GM12865 (cell line): Measurements from ENCODE around the gene MRC1.

Experiments used
- DNase-seq: peaks from one replicate; pipeline ENCODE4 v3.0.0; 2010; ENCODE audit warnings: low read depth
- H3K4me3 ChIP-seq: 2 replicates; pipeline ENCODE4 v1.5.1; 2011; ENCODE audit warnings: mild to moderate bottlenecking, low read depth, low read length, control low read depth
- TF ChIP-seq, protein P1 (sequence below): IDR thresholded peaks from 2 replicates; pipeline ENCODE4 v1.5.1; 2011; ENCODE audit warnings: low read length, control low read depth, low read depth, inconsistent platforms; ENCODE audit not compliant: insufficient read depth; ENCODE audit errors: missing control alignments

Gene MRC1

DNA sequence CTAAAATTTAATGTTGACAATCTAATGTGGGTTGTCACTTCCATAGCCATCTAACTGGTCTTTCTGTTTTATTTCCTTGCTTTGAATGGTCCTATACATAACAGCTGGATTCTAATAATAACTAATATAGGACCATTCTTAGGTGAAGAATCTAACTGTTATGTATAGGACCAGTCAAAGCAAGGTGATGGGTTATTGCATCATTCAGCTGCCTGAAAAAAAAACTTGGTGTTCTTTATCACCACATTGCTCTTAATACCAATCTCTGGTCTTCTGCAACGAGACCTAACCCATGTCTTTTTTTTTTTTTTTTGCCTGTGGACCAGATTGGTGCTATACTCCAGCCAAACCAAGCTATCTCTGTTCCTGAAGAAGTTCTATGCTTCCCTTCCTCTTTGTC is 96.9 kb downstream of the MRC1 start:
- no peak for DNase-seq
- no peak overlapping the region for H3K4me3 ChIP-seq
- TF ChIP-seq, protein P1, sequence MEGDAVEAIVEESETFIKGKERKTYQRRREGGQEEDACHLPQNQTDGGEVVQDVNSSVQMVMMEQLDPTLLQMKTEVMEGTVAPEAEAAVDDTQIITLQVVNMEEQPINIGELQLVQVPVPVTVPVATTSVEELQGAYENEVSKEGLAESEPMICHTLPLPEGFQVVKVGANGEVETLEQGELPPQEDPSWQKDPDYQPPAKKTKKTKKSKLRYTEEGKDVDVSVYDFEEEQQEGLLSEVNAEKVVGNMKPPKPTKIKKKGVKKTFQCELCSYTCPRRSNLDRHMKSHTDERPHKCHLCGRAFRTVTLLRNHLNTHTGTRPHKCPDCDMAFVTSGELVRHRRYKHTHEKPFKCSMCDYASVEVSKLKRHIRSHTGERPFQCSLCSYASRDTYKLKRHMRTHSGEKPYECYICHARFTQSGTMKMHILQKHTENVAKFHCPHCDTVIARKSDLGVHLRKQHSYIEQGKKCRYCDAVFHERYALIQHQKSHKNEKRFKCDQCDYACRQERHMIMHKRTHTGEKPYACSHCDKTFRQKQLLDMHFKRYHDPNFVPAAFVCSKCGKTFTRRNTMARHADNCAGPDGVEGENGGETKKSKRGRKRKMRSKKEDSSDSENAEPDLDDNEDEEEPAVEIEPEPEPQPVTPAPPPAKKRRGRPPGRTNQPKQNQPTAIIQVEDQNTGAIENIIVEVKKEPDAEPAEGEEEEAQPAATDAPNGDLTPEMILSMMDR: no peak

DNA sequence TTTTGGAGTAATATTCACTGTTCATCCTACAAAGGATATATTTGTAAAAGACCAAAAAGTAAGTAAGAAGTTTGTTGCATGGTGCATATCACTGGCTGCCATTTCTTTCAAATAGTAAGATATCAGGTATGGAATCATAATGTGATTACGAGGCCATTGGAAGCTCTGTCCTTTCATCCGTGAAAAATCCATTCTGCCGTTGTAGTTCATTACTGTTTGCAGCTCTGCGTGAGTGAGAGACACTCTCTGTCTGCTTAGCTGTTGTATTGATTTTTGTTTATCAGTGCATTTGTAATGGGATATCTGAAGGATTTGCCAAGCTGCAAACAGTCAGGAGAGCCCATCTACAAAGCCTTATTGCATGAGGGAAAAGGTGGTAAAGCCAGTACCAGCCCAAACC is 98.5 kb downstream of the MRC1 start:
- DNase-seq: no peak
- H3K4me3 ChIP-seq: no peak overlapping the region
- TF ChIP-seq, protein P1: no peak

DNA sequence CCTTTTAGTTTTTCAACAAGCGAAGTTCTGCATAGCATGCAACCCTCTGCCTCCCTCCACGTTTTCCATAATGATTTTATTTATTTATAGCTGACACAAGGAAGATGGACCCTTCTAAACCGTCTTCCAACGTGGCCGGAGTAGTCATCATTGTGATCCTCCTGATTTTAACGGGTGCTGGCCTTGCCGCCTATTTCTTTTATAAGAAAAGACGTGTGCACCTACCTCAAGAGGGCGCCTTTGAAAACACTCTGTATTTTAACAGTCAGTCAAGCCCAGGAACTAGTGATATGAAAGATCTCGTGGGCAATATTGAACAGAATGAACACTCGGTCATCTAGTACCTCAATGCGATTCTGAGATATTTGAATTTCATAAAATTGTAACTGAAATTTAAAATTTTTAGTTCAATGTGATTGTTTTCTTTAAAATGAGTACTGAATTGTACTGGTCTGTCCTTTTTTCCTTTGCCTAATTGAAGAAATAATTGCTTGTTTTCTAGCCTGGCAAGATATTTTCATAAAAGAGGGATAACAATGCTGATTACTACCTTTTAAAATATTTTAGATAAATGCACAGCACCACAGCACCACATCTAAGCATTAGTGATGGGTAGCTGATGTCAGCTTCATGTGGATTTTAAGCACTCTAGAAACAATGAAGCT is 101.1 kb downstream of the MRC1 start:
- TF ChIP-seq, protein P1: peak; percentile 53
- DNase-seq: peak; percentile 59
- no peak overlapping the region for H3K4me3 ChIP-seq

DNA sequence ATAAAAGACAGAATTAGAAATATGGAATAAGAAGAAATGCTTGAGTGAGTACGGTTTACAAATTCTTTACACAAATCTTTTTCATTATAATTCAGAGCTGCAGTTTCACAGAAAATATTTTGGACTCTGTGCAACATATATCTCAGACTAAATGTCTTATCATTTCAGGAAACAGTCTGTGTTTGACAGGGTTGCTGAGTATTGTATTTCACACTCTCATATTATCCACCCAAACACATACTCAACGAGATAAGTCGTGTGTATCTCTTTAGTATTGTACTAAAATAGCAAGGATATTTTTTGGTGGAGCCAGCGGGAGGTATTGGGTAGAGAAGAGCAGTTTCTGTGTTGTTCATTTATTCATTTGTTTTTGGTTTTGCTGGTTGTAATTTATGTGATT is 103.6 kb downstream of the MRC1 start:
- TF ChIP-seq, protein P1: no peak
- H3K4me3 ChIP-seq: no peak overlapping the region
- DNase-seq: no peak

DNA sequence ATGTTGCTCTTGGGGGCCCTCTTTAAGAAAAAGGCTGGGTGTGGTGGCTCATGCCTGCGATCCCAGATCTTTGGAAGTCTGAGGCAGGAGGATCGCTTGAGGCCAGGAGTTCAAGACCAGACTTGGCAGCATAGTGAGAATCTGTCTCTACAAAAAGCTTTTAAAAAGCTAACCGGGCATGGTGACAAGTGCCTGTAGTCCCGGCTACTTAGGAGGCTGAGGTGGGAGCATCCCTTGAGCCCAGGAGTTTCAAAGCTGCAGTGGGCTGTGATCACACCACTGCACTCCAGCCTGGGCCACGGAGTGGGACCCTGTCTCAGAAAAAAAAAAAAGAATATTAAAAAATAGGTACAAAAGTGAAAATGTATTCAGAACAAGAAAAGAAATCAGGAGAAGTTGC is 104.5 kb downstream of the MRC1 start:
- H3K4me3 ChIP-seq: no peak overlapping the region
- TF ChIP-seq, protein P1: no peak
- no peak for DNase-seq

DNA sequence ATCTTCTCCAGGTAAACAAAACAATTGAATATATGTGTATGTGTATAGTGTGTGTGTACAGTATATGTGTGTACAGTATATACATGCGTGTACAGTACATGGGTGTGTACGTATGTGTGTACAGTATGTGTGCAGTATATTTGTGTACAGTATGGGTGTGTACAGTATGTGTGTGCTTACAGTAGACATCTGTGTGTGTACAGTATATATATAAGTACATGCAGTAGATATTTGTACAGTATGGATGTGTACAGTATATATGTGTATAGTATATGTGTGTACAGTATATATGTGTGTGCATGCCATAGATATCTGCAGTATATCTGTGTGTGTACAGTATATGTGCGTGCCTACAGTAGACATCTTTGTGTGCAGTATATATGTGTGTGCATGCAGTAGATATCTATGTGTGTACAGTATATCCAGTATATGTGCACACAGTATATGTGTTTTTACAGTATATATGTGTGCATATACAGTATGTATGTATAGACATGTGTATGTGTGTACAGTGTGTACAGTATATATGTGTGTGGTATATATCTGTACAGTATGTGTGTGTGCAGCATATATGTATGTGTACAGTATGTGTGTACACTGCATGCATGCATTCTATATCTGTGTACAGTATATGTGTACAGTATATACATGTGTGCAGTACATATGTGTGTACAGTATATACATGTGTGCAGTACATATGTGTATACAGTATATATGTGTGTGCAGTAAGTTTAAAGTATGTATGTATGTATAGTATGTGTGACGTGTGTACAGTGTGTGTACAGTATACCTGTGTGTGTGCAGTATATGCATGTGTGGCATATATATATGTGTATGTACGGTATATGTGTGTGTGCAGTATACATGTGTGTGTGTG is 105.3 kb downstream of the MRC1 start:
- no peak for DNase-seq
- TF ChIP-seq, protein P1: no peak
- H3K4me3 ChIP-seq: no peak overlapping the region

DNA sequence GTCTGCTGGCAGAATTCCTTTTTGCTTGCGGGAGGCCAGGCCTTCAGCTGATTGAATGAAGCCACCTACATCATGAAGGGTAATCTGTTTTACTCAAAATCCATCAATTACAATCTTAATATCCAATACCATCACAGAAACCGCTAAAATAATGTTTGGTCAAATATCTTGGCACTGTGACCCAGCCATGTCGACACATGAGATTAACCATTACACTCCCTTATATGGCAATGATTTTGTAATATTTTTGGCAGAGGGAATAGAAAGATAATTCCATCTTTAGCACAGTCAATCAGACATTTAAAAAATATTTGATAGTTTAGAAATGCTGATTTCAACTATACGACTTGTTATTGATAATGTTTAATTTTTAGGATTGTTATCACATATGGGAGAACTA is 106.0 kb downstream of the MRC1 start:
- TF ChIP-seq, protein P1: no peak
- DNase-seq: no peak

More for the DNA sequence above, 106.0 kb downstream of the MRC1 start:
- no peak overlapping the region for H3K4me3 ChIP-seq
